H1 (cell line): Measurements from ENCODE around the gene LARP4B. TPM values are rescaled to one million over a fixed set of nuclear protein-coding genes. Genes with fewer than 3 reads are reported as not detected.

ENCODE experiments used
- CTCF ChIA-PET: fragments of 300-600 bp; sonication (Branson Sonifier 250); formaldehyde crosslinking; loops from one replicate; lab custom pipeline; 2021; ENCODE audit not compliant: partially characterized antibody; lab: Charles Lee
- POLR2A ChIA-PET: fragments of 300-600 bp; sonication (Branson Sonifier 250); formaldehyde crosslinking; loops from one replicate; lab custom pipeline; 2021; ENCODE audit warnings: inconsistent platforms; ENCODE audit not compliant: partially characterized antibody; lab: Charles Lee
- DNase-seq, 2 experiments: peaks; one replicate each; pipeline versions ENCODE4 v3.0.0 to v3.0.0-alpha.2; 2010 to 2022; ENCODE audit warnings: low spot score in 2 of 2, low read depth in 1 of 2, mixed read lengths in 1 of 2
- FAIRE-seq: peaks from 2 replicates; lab custom pipeline; 2011; peaks lifted over from hg19 to GRCh38; lab: Jason Lieb, UNC
- H2AFZ ChIP-seq: 2 replicates; pipeline ENCODE4 v1.8.1; 2012; ENCODE audit warnings: low read length, inconsistent platforms
- H2AK5ac ChIP-seq: 2 replicates; pipeline ENCODE4 v1.6.1; 2013; ENCODE audit warnings: low read depth, low read length
- H2BK120ac ChIP-seq: replicated peaks from 2 replicates; pipeline ENCODE3; 2013; ENCODE audit warnings: low read depth, low read length, inconsistent platforms
- H2BK12ac ChIP-seq: 2 replicates; pipeline ENCODE4 v1.6.1; 2013; ENCODE audit warnings: low read depth, low read length
- H2BK15ac ChIP-seq: 2 replicates; pipeline ENCODE4 v1.6.1; 2013; ENCODE audit warnings: low read length
- H2BK20ac ChIP-seq: 2 replicates; pipeline ENCODE4 v1.6.1; 2013; ENCODE audit warnings: low read length
- H2BK5ac ChIP-seq: 2 replicates; pipeline ENCODE4 v1.6.1; 2013; ENCODE audit warnings: low read depth, low read length
- H3K14ac ChIP-seq: 2 replicates; pipeline ENCODE4 v1.6.1; 2013; ENCODE audit warnings: inconsistent platforms; ENCODE audit not compliant: insufficient read length
- H3K18ac ChIP-seq: 2 replicates; pipeline ENCODE4 v1.6.1; 2013; ENCODE audit warnings: low read length; ENCODE audit errors: extremely low read depth
- H3K23ac ChIP-seq: 2 replicates; pipeline ENCODE4 v1.6.1; 2013; ENCODE audit warnings: inconsistent platforms; ENCODE audit not compliant: insufficient read length
- H3K23me2 ChIP-seq: 2 replicates; pipeline ENCODE4 v1.6.1; 2013; ENCODE audit warnings: low read depth, low read length
- H3K27ac ChIP-seq: 2 replicates; pipeline ENCODE4 v1.6.1; 2011; ENCODE audit warnings: low read depth, low read length, inconsistent platforms
- H3K27me3 ChIP-seq, 4 experiments: replicated peaks in 1 of 4; 1 replicate in 1 of 4; 2 replicates in 3 of 4; pipeline versions ENCODE4 v1.6.1 to v1.8.1; 2011 to 2013; ENCODE audit warnings: low read length in 3 of 4, mild to moderate bottlenecking in 3 of 4, inconsistent platforms in 2 of 4, mixed read lengths in 2 of 4, moderate library complexity in 1 of 4; ENCODE audit not compliant: control insufficient read depth in 3 of 4, insufficient read depth in 3 of 4; ENCODE audit errors: extremely low read depth in 1 of 4
- H3K36me3 ChIP-seq, 4 experiments: 2 replicates each; pipeline versions ENCODE4 v1.6.1 to v1.8.1; 2011 to 2013; ENCODE audit warnings: mild to moderate bottlenecking in 4 of 4, low read length in 3 of 4, moderate library complexity in 2 of 4, control low read depth in 1 of 4, inconsistent platforms in 1 of 4; ENCODE audit not compliant: insufficient read depth in 4 of 4, control insufficient read depth in 2 of 4
- H3K4ac ChIP-seq: replicated peaks from 2 replicates; pipeline ENCODE3; 2013; ENCODE audit warnings: low read length, low read depth, mixed read lengths, inconsistent platforms; ENCODE audit not compliant: insufficient read length
- H3K4me1 ChIP-seq, 4 experiments: replicated peaks in 1 of 4; 1 replicate in 1 of 4; 2 replicates in 3 of 4; pipeline versions ENCODE4 v1.6.1 to v1.8.1; 2011 to 2013; ENCODE audit warnings: low read length in 3 of 4, inconsistent platforms in 2 of 4, mixed read lengths in 1 of 4; ENCODE audit not compliant: insufficient read depth in 4 of 4, control insufficient read depth in 3 of 4
- H3K4me2 ChIP-seq, 2 experiments: 2 replicates each; pipeline versions ENCODE4 v1.6.1 to v1.8.1; 2011 to 2013; ENCODE audit warnings: low read depth in 2 of 2, low read length in 2 of 2, control low read depth in 1 of 2, inconsistent platforms in 1 of 2, mild to moderate bottlenecking in 1 of 2; ENCODE audit not compliant: insufficient read depth in 1 of 2
- H3K4me3 ChIP-seq, 4 experiments: fragments of 200-600, 300-600 bp in 1 of 4; sonication (generic), shearing (Covaris generic), sonication (Bioruptor Twin) in 1 of 4; 2 replicates each; pipeline versions ENCODE4 v1.5.1 to v1.8.1; 2011 to 2016; ENCODE audit warnings: low read length in 4 of 4, low read depth in 3 of 4, control low read depth in 2 of 4, inconsistent platforms in 2 of 4, mild to moderate bottlenecking in 2 of 4, mixed read lengths in 1 of 4, moderate library complexity in 1 of 4; ENCODE audit not compliant: insufficient read depth in 2 of 4; ENCODE audit errors: extremely low read depth in 1 of 4
- H3K56ac ChIP-seq: replicated peaks from 2 replicates; pipeline ENCODE3; 2013; ENCODE audit warnings: low read depth, mild to moderate bottlenecking, mixed read lengths, low read length, inconsistent platforms; ENCODE audit not compliant: insufficient read length
- H3K79me1 ChIP-seq: 2 replicates; pipeline ENCODE4 v1.6.1; 2013; ENCODE audit warnings: low read depth, low read length, control low read depth
- H3K79me2 ChIP-seq, 2 experiments: 2 replicates each; pipeline versions ENCODE4 v1.6.1 to v1.8.1; 2012 to 2013; ENCODE audit warnings: low read length in 2 of 2, mild to moderate bottlenecking in 2 of 2, inconsistent platforms in 1 of 2; ENCODE audit not compliant: insufficient read depth in 2 of 2, control insufficient read depth in 1 of 2
- H3K9ac ChIP-seq, 4 experiments: replicated peaks in 1 of 4; 1 replicate in 1 of 4; 2 replicates in 3 of 4; pipeline versions ENCODE4 v1.6.1 to v1.8.1; 2011 to 2013; ENCODE audit warnings: low read depth in 3 of 4, low read length in 3 of 4, control low read depth in 2 of 4, mild to moderate bottlenecking in 2 of 4, moderate library complexity in 2 of 4, inconsistent platforms in 1 of 4; ENCODE audit errors: extremely low read depth in 1 of 4
- H3K9me3 ChIP-seq, 2 experiments: 2 replicates each; pipeline versions ENCODE4 v1.6.1 to v1.8.1; 2012 to 2013; ENCODE audit warnings: mild to moderate bottlenecking in 2 of 2, moderate library complexity in 2 of 2, control low read depth in 1 of 2, inconsistent platforms in 1 of 2, low read depth in 1 of 2, low read length in 1 of 2, mixed read lengths in 1 of 2; ENCODE audit not compliant: insufficient read depth in 2 of 2
- H4K20me1 ChIP-seq, 2 experiments: replicated peaks in 1 of 2; 2 replicates each; pipeline versions ENCODE3 to v1.8.1; 2011 to 2013; ENCODE audit warnings: inconsistent platforms in 2 of 2, low read length in 2 of 2, mild to moderate bottlenecking in 1 of 2; ENCODE audit not compliant: insufficient read depth in 2 of 2, control insufficient read depth in 1 of 2
- H4K5ac ChIP-seq: 2 replicates; pipeline ENCODE4 v1.6.1; 2013; ENCODE audit warnings: low read length, low read depth, mixed read lengths, inconsistent platforms; ENCODE audit not compliant: insufficient read length
- H4K8ac ChIP-seq: 2 replicates; pipeline ENCODE4 v1.8.0; 2013; ENCODE audit warnings: mild to moderate bottlenecking, moderate library complexity, low read length, inconsistent platforms; ENCODE audit not compliant: insufficient read depth; ENCODE audit errors: extremely low read depth
- H4K91ac ChIP-seq: replicated peaks from 2 replicates; pipeline ENCODE3; 2013; ENCODE audit warnings: low read length, mixed read lengths, inconsistent platforms; ENCODE audit not compliant: insufficient read length
- BRCA1 ChIP-seq: IDR thresholded peaks from 2 replicates; pipeline ENCODE4 v1.6.1; 2012; ENCODE audit warnings: low read depth, low read length, improper control_type of control experiment
- CBX8 ChIP-seq: fragments of 300-800, 300-1000 bp; sonication (generic); IDR thresholded peaks from 2 replicates; pipeline ENCODE4 v1.7.1; 2016; ENCODE audit warnings: low read depth, low read length, borderline replicate concordance
- CEBPB ChIP-seq: IDR thresholded peaks from 2 replicates; pipeline ENCODE4 v1.6.1; 2012; ENCODE audit warnings: low read depth, low read length
- CHD2 ChIP-seq: IDR thresholded peaks from 2 replicates; pipeline ENCODE4 v1.6.1; 2012; ENCODE audit warnings: low read length, improper control_type of control experiment
- MAFK ChIP-seq: IDR thresholded peaks from 2 replicates; pipeline ENCODE4 v1.6.1; 2012; ENCODE audit warnings: low read depth, mild to moderate bottlenecking, improper control_type of control experiment, low read length
- MAX ChIP-seq: IDR thresholded peaks from 2 replicates; pipeline ENCODE4 v1.6.1; 2012; ENCODE audit warnings: inconsistent platforms
- POU5F1 ChIP-seq: IDR thresholded peaks from 2 replicates; pipeline ENCODE4 v1.6.1; 2011; ENCODE audit warnings: low read depth, mild to moderate bottlenecking, low read length, moderate library complexity
- RAD21 ChIP-seq, 2 experiments: IDR thresholded peaks in 1 of 2; conservative IDR thresholded peaks in 1 of 2; 2 replicates each; pipeline ENCODE4 v1.6.1; 2011; ENCODE audit warnings: low read depth in 2 of 2, low read length in 2 of 2, improper control_type of control experiment in 1 of 2, inconsistent platforms in 1 of 2, mild to moderate bottlenecking in 1 of 2, moderate library complexity in 1 of 2
- RNF2 ChIP-seq: fragments of 200-900, 300-1000 bp; sonication (generic); IDR thresholded peaks from 2 replicates; pipeline ENCODE4 v1.7.1; 2016; ENCODE audit warnings: borderline replicate concordance, low read depth, mild to moderate bottlenecking, antibody characterized with exemption, low read length; ENCODE audit not compliant: poor library complexity, severe bottlenecking; ENCODE audit errors: missing control alignments
- SAP30 ChIP-seq: fragments of 300-600 bp; sonication (generic); IDR thresholded peaks from 2 replicates; pipeline ENCODE4 v1.7.1; 2012; ENCODE audit warnings: low read length, moderate library complexity, mild to moderate bottlenecking, inconsistent platforms; ENCODE audit not compliant: insufficient read depth, insufficient replicate concordance
- SIN3A ChIP-seq, 2 experiments: IDR thresholded peaks in 1 of 2; conservative IDR thresholded peaks in 1 of 2; 2 replicates each; pipeline ENCODE4 v1.6.1; 2011 to 2012; ENCODE audit warnings: low read length in 2 of 2, improper control_type of control experiment in 1 of 2, low read depth in 1 of 2, mild to moderate bottlenecking in 1 of 2
- SP2 ChIP-seq: IDR thresholded peaks from 2 replicates; pipeline ENCODE4 v1.6.1; 2012; ENCODE audit warnings: mild to moderate bottlenecking, low read length, inconsistent platforms
- TEAD4 ChIP-seq: IDR thresholded peaks from 2 replicates; pipeline ENCODE4 v1.6.1; 2012; ENCODE audit warnings: low read depth, low read length, inconsistent platforms, mixed read lengths
- WGBS, 2 experiments: shearing (Covaris generic) in 1 of 2; methylation state at CpG; one replicate each; pipeline versions ENCODE4 v1.1.6 to v1.1.7; 2013 to 2015; ENCODE audit warnings: low lambda C conversion rate in 2 of 2, mixed read lengths in 2 of 2, inconsistent platforms in 1 of 2, low coverage in 1 of 2, missing lambda C conversion rate in 1 of 2; ENCODE audit not compliant: insufficient replicate concordance in 2 of 2, insufficient coverage in 1 of 2, insufficient read length in 1 of 2; ENCODE audit errors: extremely low coverage in 1 of 2, missing lambda C conversion rate in 1 of 2; 5-methylcytosine and 5-hydroxymethylcytosine counted together
- polyA plus RNA-seq, 7 experiments: library from polyadenylated mRNA; depleted of rRNA in 3 of 7; stranded (reverse) in 5 of 7; unstranded in 2 of 7; fragments of >200 nt in 5 of 7; fragments of 200-250 nt in 2 of 7; gene quantifications; 1 replicate in 5 of 7; 2 replicates in 1 of 7; 4 replicates in 1 of 7; pipeline versions ENCODE4 v1.2.1 to v1.2.3, GENCODE V29; 2011 to 2013; ENCODE audit warnings: missing spikeins in 2 of 7, mixed read lengths in 2 of 7
- total RNA-seq: library from RNA; stranded (reverse); fragmentation: NEBNext Ultra II Directional; extraction: Animal tissue kit (Norgen Biotek cat#: 25700); gene quantifications from 2 replicates; pipeline ENCODE4 v1.2.1, GENCODE V29; 2021

Gene LARP4B
- total and polyA plus RNA-seq, 2 of the 8 experiments (the other 6 are each of a cell fraction or from before 2014, with no cell fraction given) = 20.1 to 78.6 TPM

- Histone ChIP-seq H2AFZ (no peak overlapping the region), H3K23me2 (no peaks in the 10 kb centered on the region), H3K14ac (no peak overlapping the region), H3K9ac (no peak overlapping the region; a peak in 1 of 7 replicates), H2BK120ac (no peak overlapping the region), H2AK5ac (no peak overlapping the region), H3K79me2 (peaks cover 9 to 98% of the 10 kb centered on the region in 2 experiments), H3K79me1 (peaks cover 2% of the 10 kb centered on the region; the same call in 1 of the 2 replicates), H3K9me3 (no peaks in the 10 kb centered on the region), H3K23ac (no peak overlapping the region), H3K36me3 (no peaks in the 10 kb centered on the region), H3K4ac (no peak overlapping the region), H3K27me3 (no peaks in the 10 kb centered on the region), H3K27ac (no peak overlapping the region), H3K4me2 (no peak overlapping the region), H4K91ac (no peak overlapping the region), H3K4me3 (no peak overlapping the region), H4K8ac (no peak overlapping the region), H3K18ac (no peak overlapping the region), H3K56ac (no peak overlapping the region), H2BK5ac (no peak overlapping the region), H2BK20ac (no peak overlapping the region), H4K5ac (no peak overlapping the region), H4K20me1 (peaks cover 8 to 14% of the 10 kb centered on the region in 2 experiments), H2BK12ac (no peak overlapping the region), H2BK15ac (no peak overlapping the region), H3K4me1 (no peaks in the 10 kb centered on the region)
- ChIA-PET CTCF (interaction anchor here (1.3 kb wide), 1 partner anchor 11 kb away, joined by 3 read pairs; no protein-coding TSS in a partner anchor), POLR2A (no interaction called here)
- DNase-seq = no peak
- no peak for FAIRE-seq
- 82% methylated on average over 4 of the region's 4 CpGs; no CpG with 5 or more reads in 1 of the 2 experiments for WGBS, 2 experiments
- TF ChIP-seq CEBPB (no peak), CHD2 (no peak), SIN3A (conservative IDR thresholded peaks at IDR 0.05 in 1 of 2, IDR thresholded peaks at IDR 0.05 in 1 of 2; ENCODE audit: low read depth in 1 of 2, low read length in 2 of 2) (no peak), SP2 (no peak), MAX (no peak), BRCA1 (no peak), RNF2 (no peak), CBX8 (no peak), RAD21 (IDR thresholded peaks at IDR 0.05 in 1 of 2, conservative IDR thresholded peaks at IDR 0.05 in 1 of 2; ENCODE audit: low read depth in 2 of 2, low read length in 2 of 2) (no peak), TEAD4 (no peak), POU5F1 (no peak), MAFK (no peak), SAP30 (no peak)
Measured at GRCh38 chr10:895324-895723, 36.2 kb downstream of the LARP4B start.
